ENCODE data around the gene DTD1.

GRCh38 chr20:18653736-18654447, 66.0 kb downstream of the DTD1 start:
- TF ChIP-seq HNRNPUL1 (IDR thresholded peaks at IDR 0.05; ENCODE audit: low read depth, low read length) (no peak), ZNF740 (CRISPR knock-in tag; IDR thresholded peaks at IDR 0.05) (no peak), BRF2 (CRISPR knock-in tag; IDR thresholded peaks at IDR 0.05) (no peak), PHF21A (CRISPR knock-in tag; IDR thresholded peaks at IDR 0.05) (no peak), BCL6 (CRISPR knock-in tag; IDR thresholded peaks at IDR 0.05) (no peak), ZNF503 (CRISPR knock-in tag; IDR thresholded peaks at IDR 0.05) (no peak), ZSCAN20 (CRISPR knock-in tag; IDR thresholded peaks at IDR 0.05; ENCODE audit: borderline replicate concordance) (no peak), SRF (IDR thresholded peaks at IDR 0.05; ENCODE audit: low read depth, low read length) (no peak), ZNF552 (CRISPR knock-in tag; IDR thresholded peaks at IDR 0.05; ENCODE audit: borderline replicate concordance) (no peak), ASH2L (IDR thresholded peaks at IDR 0.05; ENCODE audit: insufficient read length, low read depth, low read length) (no peak), CTCF (CRISPR knock-in tag; IDR thresholded peaks at IDR 0.05) (no peak), ZNF12 (CRISPR knock-in tag; IDR thresholded peaks at IDR 0.05) (no peak)
